ENCODE data around the gene ZNF529. TPM values are rescaled to one million over a fixed set of nuclear protein-coding genes. Genes with fewer than 3 reads are reported as not detected.

ZNF529 gene
- total RNA-seq, 2 experiments from 2014 or later: 18.5 to 19.2 TPM

GRCh38 chr19:36528194-36528920, 44.7 kb downstream of the ZNF529 start, which contains the start of gene ZNF260:
ZNF260 (minus strand) TSS chr19:36528271; CDS start chr19:36515238, 13,033 bp downstream.
- ATAC-seq (peak; percentile 88), DNase-seq (peak; percentile 94)
- TF ChIP-seq CTCF (IDR thresholded peaks at IDR 0.05): no peak
- H3K4me1 Mint-ChIP-seq (ENCODE audit: low read depth): peaks cover 15% of the 10 kb centered on the region
- H3K36me3 Mint-ChIP-seq (ENCODE audit: low read depth): peaks cover 66% of the 10 kb centered on the region
- intact Hi-C loops (cut with micrococcal nuclease): loop anchor here (5.0 kb wide), 1 partner anchor 159 kb away; the partner anchor contains the start of gene ZNF567
- ChIA-PET POLR2A (interaction anchor here (0.7 to 3.0 kb wide), 21 partner anchors 13 to 689 kb away, joined by 3 to 12 read pairs (median 3); partner anchors contain the start of genes ZFP14, ZNF382, ZNF529 and ZNF566), CTCF (interaction anchor here (2.0 kb wide), 1 partner anchor 150 kb away, joined by 4 read pairs; the partner anchor contains the start of gene ZFP14)
- no peaks in the 10 kb centered on the region for H3K27me3 Mint-ChIP-seq
- peak within 1 kb of the TSS; percentile 90 for H3K4me3 Mint-ChIP-seq
- H3K9me3 Mint-ChIP-seq: peaks cover 20% of the 10 kb centered on the region
- H3K27ac Mint-ChIP-seq: peak within 1 kb of the TSS; percentile 97

GRCh38 chr19:36527873-36528193, 45.3 kb downstream of the ZNF529 start:
- CTCF ChIA-PET: no interaction called here
- peak overlapping the region; percentile 90 for H3K4me3 Mint-ChIP-seq
- peak overlapping the region; percentile 97 for H3K27ac Mint-ChIP-seq
- POLR2A ChIA-PET: interaction anchor here (0.8 to 2.6 kb wide), 10 partner anchors 14 to 689 kb away, joined by 3 to 12 read pairs (median 4); partner anchors contain the start of genes ZNF529 and ZNF566
- intact Hi-C loops (cut with micrococcal nuclease): loop anchor here (5.0 kb wide), 1 partner anchor 159 kb away; the partner anchor contains the start of gene ZNF567
- ATAC-seq (peak; percentile 1), DNase-seq (no peak)
- no peak for TF ChIP-seq CTCF (IDR thresholded peaks at IDR 0.05)
- H3K9me3 Mint-ChIP-seq: peaks cover 22% of the 10 kb centered on the region
- H3K36me3 Mint-ChIP-seq (ENCODE audit: low read depth): peaks cover 68% of the 10 kb centered on the region
- H3K4me1 Mint-ChIP-seq (ENCODE audit: low read depth): peaks cover 15% of the 10 kb centered on the region
- no peaks in the 10 kb centered on the region for H3K27me3 Mint-ChIP-seq

- TF ChIP-seq CTCF (IDR thresholded peaks at IDR 0.05): no peak
- intact Hi-C loops (cut with micrococcal nuclease): loop anchor here (5.0 kb wide), 1 partner anchor 160 kb away; the partner anchor contains the start of gene ZNF567
- H3K4me1 Mint-ChIP-seq (ENCODE audit: low read depth): peaks cover 15% of the 10 kb centered on the region
- H3K9me3 Mint-ChIP-seq: peaks cover 26% of the 10 kb centered on the region
- DNase-seq: no peak
- POLR2A ChIA-PET: interaction anchor here (1.0 to 2.6 kb wide), 4 partner anchors 14 to 43 kb away, joined by 3 to 12 read pairs (median 6); partner anchors contain the start of gene ZNF566
- H3K27me3 Mint-ChIP-seq: no peaks in the 10 kb centered on the region
- H3K36me3 Mint-ChIP-seq (ENCODE audit: low read depth): peaks cover 68% of the 10 kb centered on the region
- ATAC-seq: no peak
- peak overlapping the region; percentile 97 for H3K27ac Mint-ChIP-seq
- CTCF ChIA-PET: no interaction called here
- peak overlapping the region; percentile 90 for H3K4me3 Mint-ChIP-seq
Observed at GRCh38 chr19:36527341-36527740, 45.8 kb downstream of the ZNF529 start.

GRCh38 chr19:36526581-36526980, 46.5 kb downstream of the ZNF529 start:
- POLR2A ChIA-PET: no interaction called here
- Mint-ChIP-seq H3K4me1 (ENCODE audit: low read depth) (peaks cover 15% of the 10 kb centered on the region), H3K27me3 (no peaks in the 10 kb centered on the region), H3K4me3 (peak overlapping the region; percentile 46), H3K9me3 (peaks cover 26% of the 10 kb centered on the region), H3K36me3 (ENCODE audit: low read depth) (peaks cover 70% of the 10 kb centered on the region), H3K27ac (no peak overlapping the region)
- ATAC-seq (no peak), DNase-seq (no peak)
- intact Hi-C loops (cut with micrococcal nuclease): loop anchor here (5.0 kb wide), 1 partner anchor 161 kb away; the partner anchor contains the start of gene ZNF567
- no peak for TF ChIP-seq CTCF (IDR thresholded peaks at IDR 0.05)
- CTCF ChIA-PET: no interaction called here

GRCh38 chr19:36524617-36525016, 48.5 kb downstream of the ZNF529 start:
- Mint-ChIP-seq H3K36me3 (ENCODE audit: low read depth) (peaks cover 72% of the 10 kb centered on the region), H3K4me1 (ENCODE audit: low read depth) (peaks cover 15% of the 10 kb centered on the region), H3K27ac (no peak overlapping the region), H3K27me3 (no peaks in the 10 kb centered on the region), H3K4me3 (no peak overlapping the region), H3K9me3 (peaks cover 29% of the 10 kb centered on the region)
- CTCF ChIA-PET: no interaction called here
- ATAC-seq (no peak), DNase-seq (no peak)
- TF ChIP-seq CTCF (IDR thresholded peaks at IDR 0.05): no peak
- intact Hi-C loops (cut with micrococcal nuclease): loop anchor here (5.0 kb wide), 1 partner anchor 163 kb away; the partner anchor contains the start of gene ZNF567
- POLR2A ChIA-PET: no interaction called here
